ENCODE results near the gene APOBEC3H. TPM values are rescaled to one million over a fixed set of nuclear protein-coding genes. Genes with fewer than 3 reads are reported as not detected.

The APOBEC3H gene
- total and polyA plus RNA-seq, 2 donors from 2014 or later, result 0.79 TPM; not detected in 1

GRCh38 chr22:39146256-39147101 lies 49.4 kb downstream of the APOBEC3H start:
- TF ChIP-seq CTCF (IDR thresholded peaks at IDR 0.05; ENCODE audit: borderline replicate concordance, extremely low read depth, insufficient read depth), result no peak
- Histone ChIP-seq H3K9ac (ENCODE audit: low read length in 3 of 3) (peak overlapping the region in 2 of 3 donors; percentile 65 to 89), H3K36me3 (ENCODE audit: control insufficient read depth in 2 of 3, insufficient read depth in 3 of 3, low read length in 3 of 3) (peaks cover 0 to 5% (median 4%) of the 10 kb centered on the region in 3 donors), H3K9me3 (ENCODE audit: control insufficient read depth in 2 of 3, insufficient read depth in 1 of 3, low read length in 3 of 3) (no peaks in the 10 kb centered on the region), H3K27ac (ENCODE audit: low read depth in 2 of 2, low read length in 2 of 2) (peak overlapping the region; percentile 33 to 96), H3K4me1 (ENCODE audit: control insufficient read depth in 2 of 3, insufficient read depth in 2 of 3, low read depth in 1 of 3, low read length in 3 of 3) (peaks cover 0 to 39% (median 14%) of the 10 kb centered on the region in 3 donors), H3K27me3 (ENCODE audit: control insufficient read depth, insufficient read depth, low read length) (no peaks in the 10 kb centered on the region), H3K4me3 (ENCODE audit: low read length in 3 of 3) (peak overlapping the region; percentile 28 to 65 (median 60))
- intact Hi-C loops (cut with DNase I), result no loop called here
- DNase-seq (peak in 1 of 5 donors; percentile 3), FAIRE-seq (no peak)

GRCh38 chr22:39147335-39148025 lies 50.4 kb downstream of the APOBEC3H start:
- no peak for DNase-seq
- intact Hi-C loops (cut with DNase I), result no loop called here
- FAIRE-seq, result no peak
- Histone ChIP-seq H3K4me3 (ENCODE audit: low read length in 3 of 3) (no peak overlapping the region), H3K9me3 (ENCODE audit: control insufficient read depth in 2 of 3, insufficient read depth in 1 of 3, low read length in 3 of 3) (no peaks in the 10 kb centered on the region), H3K27me3 (ENCODE audit: control insufficient read depth, insufficient read depth, low read length) (no peaks in the 10 kb centered on the region), H3K36me3 (ENCODE audit: control insufficient read depth in 2 of 3, insufficient read depth in 3 of 3, low read length in 3 of 3) (peaks cover 0 to 5% (median 4%) of the 10 kb centered on the region in 3 donors), H3K27ac (ENCODE audit: low read depth in 2 of 2, low read length in 2 of 2) (no peak overlapping the region), H3K4me1 (ENCODE audit: control insufficient read depth in 2 of 3, insufficient read depth in 2 of 3, low read depth in 1 of 3, low read length in 3 of 3) (peaks cover 0 to 43% (median 14%) of the 10 kb centered on the region in 3 donors), H3K9ac (ENCODE audit: low read length in 3 of 3) (no peak overlapping the region)
- no peak for TF ChIP-seq CTCF (IDR thresholded peaks at IDR 0.05; ENCODE audit: borderline replicate concordance, extremely low read depth, insufficient read depth)

GRCh38 chr22:39148026-39148726 lies 51.1 kb downstream of the APOBEC3H start:
- no peak overlapping the region for H3K4me3 ChIP-seq (ENCODE audit: low read length in 3 of 3)
- TF ChIP-seq CTCF (IDR thresholded peaks at IDR 0.05; ENCODE audit: borderline replicate concordance, extremely low read depth, insufficient read depth), result no peak
- H3K9ac ChIP-seq (ENCODE audit: low read length in 3 of 3), result no peak overlapping the region
- H3K27ac ChIP-seq (ENCODE audit: low read depth in 2 of 2, low read length in 2 of 2), result peak overlapping the region; percentile 57 to 82
- DNase-seq (peak in 2 of 5 donors; percentile 4 to 39), FAIRE-seq (no peak)
- H3K4me1 ChIP-seq (ENCODE audit: control insufficient read depth in 2 of 3, insufficient read depth in 2 of 3, low read depth in 1 of 3, low read length in 3 of 3), result peaks cover 0 to 43% (median 14%) of the 10 kb centered on the region in 3 donors
- H3K36me3 ChIP-seq (ENCODE audit: control insufficient read depth in 2 of 3, insufficient read depth in 3 of 3, low read length in 3 of 3), result peaks cover 0 to 5% (median 4%) of the 10 kb centered on the region in 3 donors
- intact Hi-C loops (cut with DNase I), result no loop called here
- no peaks in the 10 kb centered on the region for H3K27me3 ChIP-seq (ENCODE audit: control insufficient read depth, insufficient read depth, low read length)
- H3K9me3 ChIP-seq (ENCODE audit: control insufficient read depth in 2 of 3, insufficient read depth in 1 of 3, low read length in 3 of 3), result no peaks in the 10 kb centered on the region
